ENCODE results near the gene C9orf50. TPM values are rescaled to one million over a fixed set of nuclear protein-coding genes. Genes with fewer than 3 reads are reported as not detected.
A peak's percentile ranks its signal among the peaks of the same experiment; 100 is the strongest.

Gene C9orf50
- total RNA-seq, 1 experiment from 2014 or later, result not detected

DNA sequence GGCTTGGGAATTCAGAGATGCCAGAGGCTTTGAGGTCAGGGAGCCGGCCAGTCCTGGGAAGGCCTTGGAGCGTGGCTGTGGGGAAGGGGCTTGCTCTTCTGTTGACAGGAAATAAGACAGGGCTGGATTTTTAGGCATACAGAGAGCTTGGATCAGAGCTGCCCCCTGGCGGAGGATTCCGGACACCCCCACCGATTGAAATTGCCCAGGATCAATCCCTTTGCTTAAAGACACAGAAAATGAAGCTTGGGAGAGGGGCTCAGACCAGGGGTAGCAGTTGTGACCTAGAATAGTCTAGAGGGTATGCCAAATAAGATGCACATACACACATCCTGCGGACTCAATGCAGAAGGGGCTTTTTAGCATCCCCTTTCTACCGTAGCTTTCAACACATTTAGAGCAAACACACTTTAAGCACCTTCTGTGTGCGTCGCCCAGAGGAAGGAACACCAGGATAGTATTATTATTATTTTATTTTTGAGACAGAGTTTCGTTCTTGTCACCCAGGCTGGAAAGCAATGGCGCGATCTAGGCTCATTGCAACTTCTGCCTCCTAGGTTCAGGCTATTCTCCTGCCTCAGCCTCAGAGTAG lies 3.4 kb upstream of the C9orf50 start:
- TF ChIP-seq CTCF (IDR thresholded peaks at IDR 0.05; ENCODE audit: insufficient read depth in 1 of 2, low read depth in 1 of 2, low read length in 1 of 2, severe bottlenecking in 1 of 2, unreplicated experiment in 1 of 2), result peak; percentile 75 to 84
- Mint-ChIP-seq H3K27me3 (ENCODE audit: insufficient read depth, unreplicated experiment) (no peaks in the 10 kb centered on the region), H3K4me3 (ENCODE audit: unreplicated experiment) (peak overlapping the region; percentile 48), H3K27ac (ENCODE audit: unreplicated experiment) (no peak overlapping the region), H3K4me1 (ENCODE audit: low read depth, unreplicated experiment) (no peaks in the 10 kb centered on the region), H3K36me3 (ENCODE audit: insufficient read depth, unreplicated experiment) (peaks cover 16% of the 10 kb centered on the region), H3K9me3 (ENCODE audit: unreplicated experiment) (no peaks in the 10 kb centered on the region)
- Histone ChIP-seq H3K36me3 (ENCODE audit: control insufficient read depth, insufficient read depth, low read length) (peaks cover 2% of the 10 kb centered on the region; the same call in 1 of the 2 replicates), H3K27me3 (replicated peaks; ENCODE audit: control insufficient read depth, insufficient read depth, low read length) (no peaks in the 10 kb centered on the region), H3K9me3 (no peaks in the 10 kb centered on the region), H3K4me3 (ENCODE audit: low read depth, low read length) (no peak overlapping the region), H3K4me1 (peaks cover 11% of the 10 kb centered on the region)
- ChIA-PET POLR2A (interaction anchor here (0.5 to 0.6 kb wide), 4 partner anchors 89 to 347 kb away, joined by 3 to 9 read pairs (median 3); no protein-coding TSS in a partner anchor), CTCF (interaction anchor here (0.6 to 3.1 kb wide), 21 partner anchors 9 to 1204 kb away, joined by 3 to 27 read pairs (median 3); partner anchors contain the start of genes DOLPP1 and IER5L)
- peak; percentile 68 to 82 for DNase-seq
- no TSS peak for BruUV-seq (replicated peaks)
- intact Hi-C loops (cut with micrococcal nuclease; ENCODE audit: unreplicated experiment), result loop anchor here (1.0 kb wide), 1 partner anchor 13 kb away; no protein-coding TSS in a partner anchor

- no TSS peak for BruUV-seq (replicated peaks)
- H3K36me3 Mint-ChIP-seq (ENCODE audit: insufficient read depth, unreplicated experiment), result peaks cover 15% of the 10 kb centered on the region
- TF ChIP-seq CTCF (IDR thresholded peaks at IDR 0.05; ENCODE audit: insufficient read depth in 1 of 2, low read depth in 1 of 2, low read length in 1 of 2, severe bottlenecking in 1 of 2, unreplicated experiment in 1 of 2), result no peak
- POLR2A ChIA-PET, result no interaction called here
- no peak overlapping the region for H3K4me3 ChIP-seq (ENCODE audit: low read depth, low read length)
- intact Hi-C loops (cut with micrococcal nuclease; ENCODE audit: unreplicated experiment), result no loop called here
- peaks cover 11% of the 10 kb centered on the region for H3K4me1 ChIP-seq
- DNase-seq, result no peak
- no peaks in the 10 kb centered on the region for H3K27me3 ChIP-seq (replicated peaks; ENCODE audit: control insufficient read depth, insufficient read depth, low read length)
- H3K4me1 Mint-ChIP-seq (ENCODE audit: low read depth, unreplicated experiment), result no peaks in the 10 kb centered on the region
- CTCF ChIA-PET, result interaction anchor here (1.6 to 1.7 kb wide), 3 partner anchors 12 to 449 kb away, joined by 6 read pairs; no protein-coding TSS in a partner anchor
- no peak overlapping the region for H3K4me3 Mint-ChIP-seq (ENCODE audit: unreplicated experiment)
- H3K9me3 Mint-ChIP-seq (ENCODE audit: unreplicated experiment), result peaks cover 4% of the 10 kb centered on the region
- H3K9me3 ChIP-seq, result no peaks in the 10 kb centered on the region
- H3K27ac Mint-ChIP-seq (ENCODE audit: unreplicated experiment), result no peak overlapping the region
- H3K36me3 ChIP-seq (ENCODE audit: control insufficient read depth, insufficient read depth, low read length), result peaks cover 2% of the 10 kb centered on the region; the same call in 1 of the 2 replicates
- H3K27me3 Mint-ChIP-seq (ENCODE audit: insufficient read depth, unreplicated experiment), result peaks cover 1% of the 10 kb centered on the region
Observed at GRCh38 chr9:129623331-129623730, 2.4 kb upstream of the C9orf50 start.

DNA sequence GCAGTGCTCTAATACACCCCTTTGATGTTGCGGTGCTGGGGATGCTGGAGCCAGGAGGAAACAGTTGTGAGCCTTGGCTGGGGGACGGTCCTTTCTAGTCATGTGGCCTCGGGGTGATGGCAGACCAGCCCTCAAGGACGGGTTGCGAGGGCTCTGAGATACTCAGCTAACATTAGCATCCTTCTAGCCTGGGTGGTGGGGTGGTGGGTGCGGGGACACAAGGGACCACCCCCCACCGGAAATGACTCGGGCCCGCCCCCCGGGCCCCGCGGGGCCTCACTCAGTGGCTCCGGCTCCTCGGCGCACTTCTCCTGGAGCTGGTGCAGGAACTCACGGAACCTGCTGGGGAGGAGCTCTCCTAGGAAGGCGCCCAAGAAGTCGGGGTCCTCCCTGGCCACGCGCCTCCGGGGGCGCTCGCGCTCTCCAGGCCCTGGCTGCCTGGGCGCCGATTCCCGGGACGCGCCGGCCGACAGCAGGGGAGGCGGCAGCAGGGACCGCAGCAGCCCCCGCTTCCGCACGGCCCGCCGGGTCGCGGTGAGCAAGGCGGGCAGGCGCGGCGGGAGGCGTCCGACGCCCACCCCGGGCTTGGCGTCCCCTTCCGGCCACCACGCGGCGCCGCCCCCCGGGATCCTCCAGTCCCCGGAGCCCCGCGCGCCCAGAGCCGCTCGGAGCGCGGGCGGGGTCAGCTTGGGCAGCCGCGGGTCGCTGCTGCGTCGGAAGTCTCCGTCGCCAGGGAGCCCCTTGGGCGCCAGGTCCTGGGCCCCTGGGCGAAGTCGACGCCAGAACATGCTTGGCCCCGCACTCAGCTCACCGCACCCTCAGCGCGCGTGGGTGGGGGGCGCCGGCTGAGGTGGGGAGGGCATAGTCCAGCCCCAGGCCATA lies 873 bp downstream of the C9orf50 start:
- H3K4me3 Mint-ChIP-seq (ENCODE audit: unreplicated experiment), result no peak overlapping the region
- intact Hi-C loops (cut with micrococcal nuclease; ENCODE audit: unreplicated experiment), result loop anchor here (10.0 kb wide), 1 partner anchor 445 kb away; the partner anchor contains the start of gene IER5L
- DNase-seq, result no peak
- CTCF ChIA-PET, result interaction anchor here (0.8 kb wide), 1 partner anchor 488 kb away, joined by 3 read pairs; no protein-coding TSS in a partner anchor
- no peaks in the 10 kb centered on the region for H3K4me1 Mint-ChIP-seq (ENCODE audit: low read depth, unreplicated experiment)
- no TSS peak for BruUV-seq (replicated peaks)
- peaks cover 9% of the 10 kb centered on the region for H3K9me3 Mint-ChIP-seq (ENCODE audit: unreplicated experiment)
- Histone ChIP-seq H3K4me3 (ENCODE audit: low read depth, low read length) (no peak overlapping the region), H3K36me3 (ENCODE audit: control insufficient read depth, insufficient read depth, low read length) (no peaks in the 10 kb centered on the region), H3K9me3 (no peaks in the 10 kb centered on the region), H3K27me3 (replicated peaks; ENCODE audit: control insufficient read depth, insufficient read depth, low read length) (no peaks in the 10 kb centered on the region), H3K4me1 (peaks cover 3% of the 10 kb centered on the region; the same call in 1 of the 2 replicates)
- TF ChIP-seq CTCF (IDR thresholded peaks at IDR 0.05; ENCODE audit: insufficient read depth in 1 of 2, low read depth in 1 of 2, low read length in 1 of 2, severe bottlenecking in 1 of 2, unreplicated experiment in 1 of 2), result no peak
- POLR2A ChIA-PET, result no interaction called here
- H3K27me3 Mint-ChIP-seq (ENCODE audit: insufficient read depth, unreplicated experiment), result peaks cover 3% of the 10 kb centered on the region
- no peak overlapping the region for H3K27ac Mint-ChIP-seq (ENCODE audit: unreplicated experiment)
- no peaks in the 10 kb centered on the region for H3K36me3 Mint-ChIP-seq (ENCODE audit: insufficient read depth, unreplicated experiment)
